GM23338 (cell line): ENCODE data around the gene RBBP7. TPM values are rescaled to one million over a fixed set of nuclear protein-coding genes. Genes with fewer than 3 reads are reported as not detected.

Experiments
- ATAC-seq: fragments of 200-7000 bp; cut with Tn5 transposase; 3 replicates; pipeline ENCODE4 v1.9.1; 2020
- DNase-seq: peaks from one replicate; pipeline ENCODE4 v3.0.0-alpha.2; 2015; ENCODE audit warnings: low spot score
- H2AFZ ChIP-seq: fragments of 200-600 bp; sonication (generic); 2 replicates; pipeline ENCODE4 v1.8.0; 2016; ENCODE audit warnings: antibody characterized with exemption, mild to moderate bottlenecking, moderate library complexity
- H3F3A ChIP-seq: fragments of 200-600 bp; sonication (generic); replicated peaks from 2 replicates; pipeline ENCODE4 v1.8.0; 2017; ENCODE audit warnings: antibody characterized with exemption, mixed run types, low read depth
- H3K27ac ChIP-seq: fragments of 200-600 bp; sonication (generic); 2 replicates; pipeline ENCODE4 v1.6.1; 2016; ENCODE audit warnings: low read depth
- H3K27me3 ChIP-seq: fragments of 200-600 bp; sonication (generic); 2 replicates; pipeline ENCODE4 v1.8.0; 2016; ENCODE audit warnings: mild to moderate bottlenecking, mixed run types, moderate library complexity; ENCODE audit not compliant: insufficient read depth
- H3K36me3 ChIP-seq: fragments of 200-600 bp; sonication (generic); 2 replicates; pipeline ENCODE4 v1.8.0; 2016; ENCODE audit warnings: mild to moderate bottlenecking; ENCODE audit not compliant: insufficient read depth
- H3K4me1 ChIP-seq: fragments of 200-600 bp; sonication (generic); 2 replicates; pipeline ENCODE4 v1.8.0; 2016; ENCODE audit warnings: mild to moderate bottlenecking, moderate library complexity; ENCODE audit not compliant: insufficient read depth
- H3K4me2 ChIP-seq: fragments of 200-600 bp; sonication (generic); 2 replicates; pipeline ENCODE4 v1.7.1; 2017; ENCODE audit warnings: mixed run types
- H3K4me3 ChIP-seq: fragments of 200-600 bp; sonication (generic); 2 replicates; pipeline ENCODE4 v1.6.1; 2016; ENCODE audit warnings: mixed run types
- H3K79me2 ChIP-seq: fragments of 200-600 bp; sonication (generic); replicated peaks from 2 replicates; pipeline ENCODE4 v1.8.0; 2017; ENCODE audit warnings: mild to moderate bottlenecking; ENCODE audit not compliant: insufficient read depth
- H3K9me2 ChIP-seq: fragments of 200-600 bp; sonication (generic); 2 replicates; pipeline ENCODE4 v1.8.0; 2017; ENCODE audit not compliant: insufficient read depth
- H4K20me1 ChIP-seq: fragments of 200-600 bp; sonication (generic); replicated peaks from 2 replicates; pipeline ENCODE4 v1.8.0; 2017; ENCODE audit warnings: mild to moderate bottlenecking; ENCODE audit not compliant: insufficient read depth
- H3K27ac Mint-ChIP-seq: 2 replicates; pipeline ENCODE4 v1.8.0; 2020; ENCODE audit warnings: inconsistent platforms, mild to moderate bottlenecking, moderate library complexity, mixed read lengths
- H3K27me3 Mint-ChIP-seq: 3 replicates; pipeline ENCODE4 v1.8.0; 2022; ENCODE audit warnings: low read depth, mild to moderate bottlenecking, moderate library complexity, mixed read lengths, inconsistent platforms; ENCODE audit not compliant: insufficient read depth, poor library complexity
- H3K36me3 Mint-ChIP-seq: 3 replicates; pipeline ENCODE4 v1.8.0; 2021; ENCODE audit warnings: low read depth, mild to moderate bottlenecking, inconsistent platforms, moderate library complexity, mixed read lengths
- H3K4me1 Mint-ChIP-seq: 3 replicates; pipeline ENCODE4 v1.8.0; 2020; ENCODE audit warnings: mild to moderate bottlenecking, inconsistent platforms, mixed read lengths
- H3K4me3 Mint-ChIP-seq: 3 replicates; pipeline ENCODE4 v1.8.0; 2021; ENCODE audit warnings: moderate library complexity, mild to moderate bottlenecking, inconsistent platforms, mixed read lengths
- H3K9me3 Mint-ChIP-seq: 3 replicates; pipeline ENCODE4 v1.8.0; 2020; ENCODE audit warnings: moderate library complexity, mild to moderate bottlenecking, inconsistent platforms, mixed read lengths
- CREB1 ChIP-seq: fragments of 250-450 bp; sonication (Bioruptor Pico); IDR thresholded peaks from 2 replicates; pipeline ENCODE4 v1.5.0; 2020; ENCODE audit warnings: low read depth, mild to moderate bottlenecking, moderate library complexity
- ETS1 ChIP-seq: IDR thresholded peaks from 2 replicates; pipeline ENCODE4 v1.6.1; 2016; ENCODE audit warnings: antibody characterized with exemption
- EZH2phosphoT487 ChIP-seq: fragments of 200-600 bp; sonication (generic); IDR thresholded peaks from one replicate; pipeline ENCODE4 v1.8.1; 2018; ENCODE audit warnings: antibody characterized with exemption; ENCODE audit not compliant: unreplicated experiment
- JUNB ChIP-seq: IDR thresholded peaks from one replicate; pipeline ENCODE4 v1.6.1; 2016; ENCODE audit warnings: antibody characterized with exemption; ENCODE audit not compliant: unreplicated experiment
- NANOG ChIP-seq: IDR thresholded peaks from 2 replicates; pipeline ENCODE4 v1.6.1; 2016; ENCODE audit warnings: antibody characterized with exemption, borderline replicate concordance
- POLR2AphosphoS5 ChIP-seq: IDR thresholded peaks from 2 replicates; pipeline ENCODE4 v1.6.1; 2016; ENCODE audit warnings: antibody characterized with exemption, low read depth
- STAT1 ChIP-seq: IDR thresholded peaks from one replicate; pipeline ENCODE4 v1.6.1; 2016; ENCODE audit warnings: antibody characterized with exemption; ENCODE audit not compliant: unreplicated experiment
- ZNF331 ChIP-seq: fragments of 250-450 bp; sonication (Bioruptor Pico); IDR thresholded peaks from 2 replicates; pipeline ENCODE4 v1.5.0; 2020; ENCODE audit warnings: low read depth, mild to moderate bottlenecking, moderate library complexity
- ZNF462 ChIP-seq: fragments of 250-450 bp; sonication (Bioruptor Pico); IDR thresholded peaks from 2 replicates; pipeline ENCODE4 v1.5.0; 2020; ENCODE audit warnings: mild to moderate bottlenecking, moderate library complexity
- polyA plus RNA-seq: library from polyadenylated mRNA; unstranded; fragments of >200 nt; fragmentation: Nextera tagmentation; extraction: Ambion mirVana; gene quantifications from 2 replicates; pipeline ENCODE4 v1.2.1, GENCODE V29; 2016
- total RNA-seq: library from RNA; depleted of rRNA; stranded (reverse); fragments of >200 nt; shearing (Covaris generic); gene quantifications from 2 replicates; pipeline ENCODE4 v1.2.3, GENCODE V29; 2014
- TF ChIP-seq, protein P1 (sequence below): IDR thresholded peaks from one replicate; pipeline ENCODE4 v1.6.1; 2018; ENCODE audit warnings: antibody characterized with exemption; ENCODE audit not compliant: unreplicated experiment

RBBP7 gene
- total and polyA plus RNA-seq, 2 experiments from 2014 or later: 111 to 167 TPM

DNA sequence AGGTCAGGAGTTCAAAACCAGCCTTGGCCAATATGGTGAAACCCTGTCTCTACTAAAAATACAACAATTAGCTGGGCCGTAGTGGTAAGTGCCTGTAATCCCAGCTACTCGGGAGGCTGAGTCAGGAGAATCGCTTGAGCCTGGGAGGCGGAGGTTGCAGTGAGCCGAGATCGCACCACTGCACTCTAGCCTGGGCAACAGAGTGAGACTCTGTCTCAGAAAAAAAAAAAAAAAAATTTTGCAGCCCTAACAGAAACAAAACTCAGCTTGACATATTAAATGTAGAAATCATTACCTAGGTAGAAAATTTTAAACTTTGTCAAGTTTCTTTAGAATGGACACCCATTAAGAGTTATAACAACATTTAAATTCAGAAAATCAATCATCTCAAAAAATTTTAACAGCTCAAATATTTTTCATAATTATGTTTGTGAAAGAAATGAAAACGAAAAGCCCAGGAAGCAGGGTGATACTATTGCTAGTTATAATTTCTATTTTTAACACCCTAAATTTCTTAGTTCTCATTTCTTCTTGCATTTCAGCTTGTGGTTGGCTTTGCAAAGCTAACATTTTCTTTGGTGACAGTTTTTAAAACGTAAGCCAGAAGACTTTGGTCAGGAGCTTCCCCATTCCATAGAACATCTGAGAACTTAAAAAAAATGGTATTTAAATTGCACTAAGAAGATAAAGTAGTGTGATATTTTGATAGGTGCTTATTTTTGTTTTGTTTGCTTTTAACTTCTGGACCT is 33.3 kb upstream of the RBBP7 start:
- no peaks in the 10 kb centered on the region for H3K9me3 Mint-ChIP-seq
- Histone ChIP-seq H3K36me3 (no peaks in the 10 kb centered on the region), H3K4me2 (no peak overlapping the region), H3K4me1 (no peaks in the 10 kb centered on the region), H3K27ac (no peak overlapping the region), H3K79me2 (no peaks in the 10 kb centered on the region), H2AFZ (no peak overlapping the region), H4K20me1 (no peaks in the 10 kb centered on the region), H3K9me2 (no peaks in the 10 kb centered on the region), H3K4me3 (no peak overlapping the region), H3K27me3 (no peaks in the 10 kb centered on the region), H3F3A (no peaks in the 10 kb centered on the region)
- H3K27me3 Mint-ChIP-seq: peaks cover 2% of the 10 kb centered on the region
- no peaks in the 10 kb centered on the region for H3K36me3 Mint-ChIP-seq
- H3K4me3 Mint-ChIP-seq: no peak overlapping the region
- no peak for DNase-seq
- no peak for ATAC-seq
- TF ChIP-seq STAT1: no peak
- no peak for TF ChIP-seq ZNF462 (CRISPR knock-in tag)
- TF ChIP-seq POLR2AphosphoS5: no peak
- no peak for TF ChIP-seq ETS1
- no peak for TF ChIP-seq CREB1
- TF ChIP-seq, protein P1, sequence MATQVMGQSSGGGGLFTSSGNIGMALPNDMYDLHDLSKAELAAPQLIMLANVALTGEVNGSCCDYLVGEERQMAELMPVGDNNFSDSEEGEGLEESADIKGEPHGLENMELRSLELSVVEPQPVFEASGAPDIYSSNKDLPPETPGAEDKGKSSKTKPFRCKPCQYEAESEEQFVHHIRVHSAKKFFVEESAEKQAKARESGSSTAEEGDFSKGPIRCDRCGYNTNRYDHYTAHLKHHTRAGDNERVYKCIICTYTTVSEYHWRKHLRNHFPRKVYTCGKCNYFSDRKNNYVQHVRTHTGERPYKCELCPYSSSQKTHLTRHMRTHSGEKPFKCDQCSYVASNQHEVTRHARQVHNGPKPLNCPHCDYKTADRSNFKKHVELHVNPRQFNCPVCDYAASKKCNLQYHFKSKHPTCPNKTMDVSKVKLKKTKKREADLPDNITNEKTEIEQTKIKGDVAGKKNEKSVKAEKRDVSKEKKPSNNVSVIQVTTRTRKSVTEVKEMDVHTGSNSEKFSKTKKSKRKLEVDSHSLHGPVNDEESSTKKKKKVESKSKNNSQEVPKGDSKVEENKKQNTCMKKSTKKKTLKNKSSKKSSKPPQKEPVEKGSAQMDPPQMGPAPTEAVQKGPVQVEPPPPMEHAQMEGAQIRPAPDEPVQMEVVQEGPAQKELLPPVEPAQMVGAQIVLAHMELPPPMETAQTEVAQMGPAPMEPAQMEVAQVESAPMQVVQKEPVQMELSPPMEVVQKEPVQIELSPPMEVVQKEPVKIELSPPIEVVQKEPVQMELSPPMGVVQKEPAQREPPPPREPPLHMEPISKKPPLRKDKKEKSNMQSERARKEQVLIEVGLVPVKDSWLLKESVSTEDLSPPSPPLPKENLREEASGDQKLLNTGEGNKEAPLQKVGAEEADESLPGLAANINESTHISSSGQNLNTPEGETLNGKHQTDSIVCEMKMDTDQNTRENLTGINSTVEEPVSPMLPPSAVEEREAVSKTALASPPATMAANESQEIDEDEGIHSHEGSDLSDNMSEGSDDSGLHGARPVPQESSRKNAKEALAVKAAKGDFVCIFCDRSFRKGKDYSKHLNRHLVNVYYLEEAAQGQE: no peak
- TF ChIP-seq JUNB: no peak
- TF ChIP-seq NANOG: no peak
- no peak for TF ChIP-seq ZNF331 (CRISPR knock-in tag)
- TF ChIP-seq EZH2phosphoT487: no peak
- H3K4me1 Mint-ChIP-seq: no peaks in the 10 kb centered on the region
- H3K27ac Mint-ChIP-seq: no peak overlapping the region
